LHCN-M2 (cell line): ENCODE measurements around the gene WDR45. TPM values are rescaled to one million over a fixed set of nuclear protein-coding genes. Genes with fewer than 3 reads are reported as not detected.

Source experiments
- DNase-seq: peaks from one replicate; pipeline ENCODE4 v3.0.0-alpha.2; 2012; ENCODE audit warnings: low read depth
- total RNA-seq: library from RNA; depleted of rRNA; stranded (reverse); fragments of >200 nt; gene quantifications from 2 replicates; pipeline ENCODE4 v1.2.3, GENCODE V29; 2014; rRNA removed

WDR45 gene
- total RNA-seq, 1 experiment from 2014 or later = 52.1 TPM

DNA sequence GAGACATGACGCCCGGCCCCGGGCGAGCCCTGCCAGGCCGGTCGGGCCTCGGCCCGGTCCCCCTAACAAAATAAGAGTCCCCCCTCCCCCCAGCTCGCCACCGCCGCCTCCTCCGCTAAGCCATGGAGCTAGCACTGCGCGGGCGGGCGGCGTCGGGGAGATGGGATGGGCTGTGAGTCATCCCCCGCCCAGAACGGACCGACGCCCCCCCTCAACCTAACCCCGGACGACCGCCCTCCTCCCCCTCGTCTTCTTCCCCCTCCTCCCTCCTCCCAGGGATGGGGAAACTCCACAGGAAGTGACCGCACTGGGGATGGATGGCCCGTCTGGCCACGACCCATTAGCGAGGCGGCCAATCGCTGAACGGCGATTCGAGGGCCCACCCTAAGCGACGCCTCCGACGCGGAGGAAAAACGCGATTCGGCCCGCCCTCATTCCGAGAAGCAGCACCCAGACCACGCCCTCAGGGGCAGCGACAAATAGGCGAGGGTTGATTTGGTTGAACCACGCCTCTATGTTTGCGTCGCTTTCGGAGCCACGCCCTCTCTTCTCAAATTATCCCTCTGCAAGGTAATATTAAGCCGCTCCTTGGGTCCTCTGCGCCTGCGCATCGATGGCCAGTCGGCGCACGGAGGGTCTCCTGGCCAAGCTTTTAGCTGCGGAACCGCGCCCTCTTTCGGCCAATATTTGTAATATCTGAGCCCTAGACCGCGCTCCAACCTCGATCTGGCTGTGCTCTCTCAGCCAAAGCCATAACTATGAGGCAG, 36.3 kb downstream of the WDR45 start, which contains the start of gene TFE3:
TFE3 (minus strand) TSS at position 138 of the 767 bp plus-strand sequence; CDS start at position 7, 131 bp downstream.
- DNase-seq = peak; percentile 98

- DNase-seq = no peak
Measured at GRCh38 chrX:49042581-49043219, 37.0 kb downstream of the WDR45 start.

DNA sequence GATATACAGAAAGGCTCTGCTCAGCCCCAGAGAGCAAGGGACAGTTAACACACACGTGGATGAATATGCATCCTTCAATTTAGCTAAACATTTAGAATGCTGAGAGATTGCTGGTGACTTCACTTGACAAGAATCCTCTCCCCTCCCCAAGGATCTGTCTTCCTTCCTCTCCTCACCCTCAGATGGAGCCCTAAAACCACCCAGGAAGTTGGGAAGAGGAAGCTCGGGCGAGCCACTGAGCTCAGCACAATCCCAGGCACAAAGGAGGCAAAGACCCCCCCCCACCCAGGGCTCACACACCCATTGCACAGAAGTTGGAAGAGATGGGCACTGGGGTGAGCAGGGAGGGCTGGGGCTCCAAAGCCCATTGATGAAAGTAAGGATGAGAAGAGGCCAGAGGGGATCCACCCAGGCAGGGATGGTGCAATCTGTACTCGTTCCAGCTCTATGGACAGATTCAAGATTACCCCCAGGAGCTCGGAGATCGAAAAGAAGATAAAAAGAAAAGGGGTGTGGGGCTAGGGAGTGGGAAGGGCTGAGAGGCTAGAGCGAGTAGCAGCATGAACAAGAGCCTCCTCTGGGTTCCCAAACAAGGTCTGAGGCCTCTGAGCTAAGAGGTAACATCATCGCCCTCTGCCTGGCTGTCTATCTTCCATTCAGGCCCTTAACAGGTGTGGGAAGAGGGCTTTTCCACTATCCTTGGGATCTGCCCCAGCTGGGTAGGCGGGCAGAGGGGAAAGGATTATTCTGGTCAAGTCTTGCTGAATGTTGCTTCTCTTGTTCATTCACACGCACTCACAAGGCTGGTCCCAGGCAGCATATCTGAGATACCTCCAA, 37.7 kb downstream of the WDR45 start:
- DNase-seq = peak; percentile 55

GRCh38 chrX:49040376-49040955, 39.2 kb downstream of the WDR45 start:
- DNase-seq = no peak

DNA sequence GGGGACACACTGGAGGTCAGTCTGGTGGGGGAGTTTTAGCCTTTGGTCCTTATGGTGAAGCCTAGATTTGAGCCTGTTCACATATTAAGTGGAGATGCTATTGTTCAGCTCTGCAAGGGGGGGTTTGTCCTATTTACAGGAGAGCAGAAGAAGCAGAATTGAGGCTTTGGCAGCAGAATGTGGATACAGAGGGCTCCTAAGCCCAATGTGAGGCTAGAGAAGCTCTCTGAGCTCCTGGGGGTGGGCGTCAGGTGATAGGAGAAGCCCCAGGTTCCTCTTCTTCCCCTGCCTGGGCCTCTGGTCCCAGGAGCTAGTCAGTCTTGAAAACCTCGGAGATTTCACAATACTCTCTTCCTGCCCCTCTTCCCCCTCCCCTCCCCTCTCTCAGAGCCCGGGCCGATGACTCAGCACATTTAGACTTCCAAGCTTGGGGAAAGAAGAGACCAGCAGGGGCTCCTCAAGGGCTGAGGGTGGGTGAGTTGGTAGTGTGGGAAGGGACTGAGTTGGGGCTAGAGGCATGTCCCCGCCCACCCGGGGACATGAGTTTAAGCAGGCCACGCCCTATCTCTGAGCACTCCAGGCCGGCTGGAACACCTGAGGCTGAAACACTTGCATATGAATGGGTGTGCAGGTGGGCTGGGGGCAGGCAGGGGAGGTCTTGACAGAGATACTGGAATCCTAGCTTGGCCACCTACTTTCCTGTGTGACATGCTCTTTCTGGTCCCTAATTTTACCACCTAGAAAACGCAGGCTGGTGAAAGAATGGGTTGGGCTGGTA, 39.9 kb downstream of the WDR45 start:
- DNase-seq = peak; percentile 91

DNA sequence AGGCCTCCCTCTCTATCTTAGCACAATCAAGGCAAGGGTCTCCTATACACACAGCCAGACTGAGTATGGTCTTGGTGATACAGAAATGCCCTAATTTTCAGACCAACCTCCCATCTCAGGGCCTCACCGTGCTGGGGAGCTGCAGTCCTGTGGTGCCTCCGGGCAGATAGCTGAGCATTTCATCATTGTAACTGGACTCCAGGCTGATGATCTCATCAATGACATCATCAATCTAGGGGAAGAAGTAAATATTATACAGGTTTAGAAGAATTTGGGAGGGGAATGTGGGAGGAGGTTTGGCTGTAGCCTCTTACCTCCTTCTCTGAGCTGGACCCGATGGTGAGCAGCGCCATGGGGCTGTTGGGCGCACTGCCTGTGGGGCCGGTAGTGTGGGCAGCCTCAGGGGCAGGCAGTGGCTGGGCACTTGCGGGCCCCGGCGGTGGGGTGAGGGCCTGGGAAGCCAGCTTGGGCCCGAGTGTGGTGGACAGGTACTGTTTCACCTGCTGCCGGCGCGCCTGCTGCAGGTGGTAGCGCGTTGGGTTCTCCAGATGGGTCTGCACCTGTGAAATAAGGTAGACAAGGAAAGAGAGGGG, 41.7 kb downstream of the WDR45 start:
- DNase-seq = peak; percentile 37

GRCh38 chrX:49030283-49030682, 49.4 kb downstream of the WDR45 start:
- no peak for DNase-seq

GRCh38 chrX:49029876-49030275, 49.8 kb downstream of the WDR45 start:
- no peak for DNase-seq

Other genes with a start within 250 kb of the WDR45 start
- gene PCSK1N, start 244.3 kb downstream of the WDR45 start, total RNA-seq = 1.8 and 3.2 TPM in 2 replicates
- gene TIMM17B, start 182.1 kb downstream of the WDR45 start, total RNA-seq = 36.6 and 41.2 TPM in 2 replicates
- gene PQBP1, start 182.0 kb downstream of the WDR45 start, total RNA-seq = 43.9 and 53.2 TPM in 2 replicates
- gene SLC35A2, start 168.2 kb downstream of the WDR45 start, total RNA-seq = 25.4 and 30.4 TPM in 2 replicates
- 8.8 and 10.7 TPM in 2 replicates for gene PIM2, start 160.9 kb downstream of the WDR45 start, total RNA-seq
- gene OTUD5, start 122.3 kb downstream of the WDR45 start, total RNA-seq = 27.8 and 40.2 TPM in 2 replicates
- 0.32 and 0.69 TPM in 2 replicates for gene KCND1, start 108.0 kb downstream of the WDR45 start, total RNA-seq
- gene GRIPAP1, start 77.6 kb downstream of the WDR45 start, total RNA-seq = 22.3 and 25.5 TPM in 2 replicates
- gene TFE3, start 36.5 kb downstream of the WDR45 start, total RNA-seq = 58.9 and 61.5 TPM in 2 replicates
- gene CCDC120, start 20.9 kb downstream of the WDR45 start, total RNA-seq = not detected in 2 replicates
- 17.5 and 18.5 TPM in 2 replicates for gene PRAF2, start 5.9 kb downstream of the WDR45 start, total RNA-seq
- 25.4 and 26.2 TPM in 2 replicates for gene GPKOW, start 43.8 kb upstream of the WDR45 start, total RNA-seq
- 3.8 and 4.0 TPM in 2 replicates for gene MAGIX, start 82.9 kb upstream of the WDR45 start, total RNA-seq
- 61.6 and 83.5 TPM in 2 replicates for gene PLP2, start 92.0 kb upstream of the WDR45 start, total RNA-seq
- gene PRICKLE3, start 106.5 kb upstream of the WDR45 start, total RNA-seq = 8.1 and 8.5 TPM in 2 replicates
- 1.4 and 2.0 TPM in 2 replicates for gene SYP, start 120.3 kb upstream of the WDR45 start, total RNA-seq
- gene CACNA1F, start 153.5 kb upstream of the WDR45 start, total RNA-seq = not detected in 2 replicates
- gene CCDC22, start 155.6 kb upstream of the WDR45 start, total RNA-seq = 11.2 and 11.8 TPM in 2 replicates
- gene FOXP3, start 184.8 kb upstream of the WDR45 start, total RNA-seq = 0.13 TPM in 1 of 2 replicates, not detected in the other
- gene PPP1R3F, start 189.9 kb upstream of the WDR45 start, total RNA-seq = 6.1 and 6.9 TPM in 2 replicates
- gene GAGE10, start 223.8 kb upstream of the WDR45 start, total RNA-seq = not detected in 2 replicates
- gene GAGE12J, start 242.2 kb upstream of the WDR45 start, total RNA-seq = not detected in 2 replicates